ENCODE measurements around the gene CCNE1.

The CCNE1 gene

GRCh38 chr19:29849208-29849607 lies 37.4 kb downstream of the CCNE1 start:
- DNase-seq, result no peak

- DNase-seq, result no peak
Observed at GRCh38 chr19:29850482-29850881, 38.7 kb downstream of the CCNE1 start.

GRCh38 chr19:29851769-29852521 lies 40.2 kb downstream of the CCNE1 start:
- DNase-seq, result no peak

GRCh38 chr19:29854033-29854432 lies 42.2 kb downstream of the CCNE1 start:
- no peak for DNase-seq

GRCh38 chr19:29855087-29855486 lies 43.3 kb downstream of the CCNE1 start:
- no peak for DNase-seq

GRCh38 chr19:29855741-29856500 lies 44.1 kb downstream of the CCNE1 start:
- peak; percentile 22 for DNase-seq

GRCh38 chr19:29858000-29858596 lies 46.3 kb downstream of the CCNE1 start:
- DNase-seq, result peak; percentile 28

- no peak for DNase-seq
Observed at GRCh38 chr19:29858621-29859020, 46.8 kb downstream of the CCNE1 start.

- no peak for DNase-seq
Observed at GRCh38 chr19:29860492-29860891, 48.7 kb downstream of the CCNE1 start.

- no peak for DNase-seq
Observed at GRCh38 chr19:29861574-29861973, 49.8 kb downstream of the CCNE1 start.

GRCh38 chr19:29866011-29866410 lies 54.2 kb downstream of the CCNE1 start:
- no peak for DNase-seq

GRCh38 chr19:29867984-29868383 lies 56.2 kb downstream of the CCNE1 start:
- no peak for DNase-seq

GRCh38 chr19:29871143-29871542 lies 59.4 kb downstream of the CCNE1 start:
- DNase-seq, result no peak

GRCh38 chr19:29872224-29872731 lies 60.5 kb downstream of the CCNE1 start:
- peak; percentile 49 for DNase-seq

GRCh38 chr19:29873024-29873800 lies 61.4 kb downstream of the CCNE1 start:
- peak; percentile 88 for DNase-seq
